Ishikawa (cell line): ENCODE results near the gene VPS11.

Experiments used
- CEBPB ChIP-seq: IDR thresholded peaks from 2 replicates; pipeline ENCODE4 v1.6.1; 2012
- CREB1 ChIP-seq: IDR thresholded peaks from 2 replicates; pipeline ENCODE4 v1.6.1; 2012; ENCODE audit warnings: low read depth
- EGR1 ChIP-seq: IDR thresholded peaks from 2 replicates; pipeline ENCODE4 v1.6.1; 2012
- EP300 ChIP-seq: IDR thresholded peaks from 2 replicates; pipeline ENCODE4 v1.6.1; 2012; ENCODE audit warnings: borderline replicate concordance
- FOXM1 ChIP-seq: IDR thresholded peaks from 2 replicates; pipeline ENCODE4 v1.6.1; 2012; ENCODE audit warnings: low read depth, borderline replicate concordance
- MAX ChIP-seq: IDR thresholded peaks from 2 replicates; pipeline ENCODE4 v1.6.1; 2012
- NFIC ChIP-seq: IDR thresholded peaks from 2 replicates; pipeline ENCODE4 v1.6.1; 2012
- RAD21 ChIP-seq: IDR thresholded peaks from 2 replicates; pipeline ENCODE4 v1.6.1; 2012; ENCODE audit warnings: low read depth
- REST ChIP-seq: IDR thresholded peaks from 2 replicates; pipeline ENCODE4 v1.6.1; 2012; ENCODE audit warnings: low read depth, mild to moderate bottlenecking
- TAF1 ChIP-seq: IDR thresholded peaks from 2 replicates; pipeline ENCODE4 v1.6.1; 2012; ENCODE audit warnings: low read depth, mild to moderate bottlenecking
- TCF12 ChIP-seq: IDR thresholded peaks from 2 replicates; pipeline ENCODE4 v1.6.1; 2012; ENCODE audit warnings: low read depth
- TEAD4 ChIP-seq: IDR thresholded peaks from 2 replicates; pipeline ENCODE4 v1.6.1; 2012
- USF1 ChIP-seq: IDR thresholded peaks from 2 replicates; pipeline ENCODE4 v1.6.1; 2012
- YY1 ChIP-seq: IDR thresholded peaks from 2 replicates; pipeline ENCODE4 v1.6.1; 2012; ENCODE audit warnings: low read depth
- ZBTB7A ChIP-seq: IDR thresholded peaks from 2 replicates; pipeline ENCODE4 v1.6.1; 2012; ENCODE audit warnings: low read depth

The VPS11 gene

GRCh38 chr11:119114351-119114750 is 46.7 kb downstream of the VPS11 start:
- TF ChIP-seq REST (no peak), TAF1 (no peak)

GRCh38 chr11:119115484-119116234 is 48.0 kb downstream of the VPS11 start:
- no peak for TF ChIP-seq MAX
- no peak for TF ChIP-seq RAD21
- TF ChIP-seq CEBPB, result no peak
- TF ChIP-seq FOXM1, result no peak
- TF ChIP-seq YY1, result no peak
- TF ChIP-seq ZBTB7A, result no peak
- TF ChIP-seq TCF12, result no peak
- no peak for TF ChIP-seq TEAD4
- no peak for TF ChIP-seq EP300
- TF ChIP-seq NFIC, result no peak
- no peak for TF ChIP-seq TAF1
- no peak for TF ChIP-seq REST
- no peak for TF ChIP-seq CREB1
- no peak for TF ChIP-seq USF1
- no peak for TF ChIP-seq EGR1

DNA sequence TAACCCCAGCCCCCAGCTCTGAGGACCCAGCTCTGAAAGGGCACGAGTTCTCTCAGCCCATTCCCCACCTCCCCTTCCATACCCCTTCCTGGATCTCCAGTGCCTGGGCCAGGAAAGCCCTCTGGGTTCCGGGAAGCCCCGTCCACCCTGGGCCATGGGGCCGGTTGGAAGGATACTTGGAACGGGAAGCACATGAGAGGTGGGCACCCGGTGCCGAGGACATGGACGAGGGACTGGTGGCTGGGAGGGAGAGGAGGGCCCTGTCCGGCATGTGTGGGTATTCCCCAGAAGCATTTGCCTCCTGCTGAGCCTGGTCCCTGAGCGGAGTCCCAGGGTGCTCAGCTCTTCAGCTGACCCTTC is 48.6 kb downstream of the VPS11 start:
- TF ChIP-seq NFIC, result no peak
- no peak for TF ChIP-seq TCF12
- no peak for TF ChIP-seq REST
- TF ChIP-seq TAF1, result no peak
- no peak for TF ChIP-seq RAD21
- TF ChIP-seq TEAD4, result no peak
- TF ChIP-seq CEBPB, result no peak
- TF ChIP-seq CREB1, result no peak
- no peak for TF ChIP-seq ZBTB7A
- TF ChIP-seq YY1, result no peak
- no peak for TF ChIP-seq MAX

- TF ChIP-seq MAX (no peak), NFIC (no peak), EP300 (no peak), YY1 (no peak), EGR1 (no peak), TEAD4 (no peak), TCF12 (no peak), RAD21 (no peak), ZBTB7A (no peak)
Measured at GRCh38 chr11:119116601-119117000, 49.0 kb downstream of the VPS11 start.

DNA sequence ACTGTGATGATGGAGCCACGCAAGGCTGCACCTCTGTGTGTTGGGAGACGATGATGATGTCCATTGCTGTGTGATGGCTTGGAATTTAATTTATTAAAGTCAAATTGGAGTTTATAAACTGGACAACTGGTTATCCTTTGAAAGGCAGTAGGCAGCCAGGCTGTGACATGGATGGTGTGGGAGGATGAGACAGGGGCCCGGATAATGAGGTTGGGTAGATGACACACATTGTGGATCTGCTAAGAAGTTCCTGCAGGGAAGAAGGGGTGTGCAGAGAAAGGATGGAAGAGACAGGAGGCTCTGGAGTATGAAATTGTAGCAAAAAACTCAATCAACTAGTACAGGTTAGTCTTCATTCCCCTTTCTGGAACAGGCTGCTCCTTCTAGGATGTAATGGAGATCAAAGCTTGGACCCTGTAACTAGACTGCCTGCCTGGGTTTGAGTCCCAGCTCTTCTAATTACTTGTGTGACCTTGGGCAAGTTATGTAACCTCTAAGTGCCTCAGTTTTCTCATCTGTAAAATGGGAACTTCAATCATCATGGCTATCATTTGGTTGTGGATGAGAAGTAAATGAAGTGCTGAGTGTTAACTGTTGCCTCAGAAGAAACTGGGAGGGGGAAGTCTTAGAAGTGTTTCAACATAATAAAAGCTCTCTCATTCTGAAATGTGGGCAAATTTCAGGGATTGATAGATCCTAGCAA is 49.5 kb downstream of the VPS11 start:
- TF ChIP-seq MAX (no peak), TCF12 (no peak), EGR1 (no peak), REST (no peak), FOXM1 (no peak)
